ENCODE measurements around the gene RNF149.

DNA sequence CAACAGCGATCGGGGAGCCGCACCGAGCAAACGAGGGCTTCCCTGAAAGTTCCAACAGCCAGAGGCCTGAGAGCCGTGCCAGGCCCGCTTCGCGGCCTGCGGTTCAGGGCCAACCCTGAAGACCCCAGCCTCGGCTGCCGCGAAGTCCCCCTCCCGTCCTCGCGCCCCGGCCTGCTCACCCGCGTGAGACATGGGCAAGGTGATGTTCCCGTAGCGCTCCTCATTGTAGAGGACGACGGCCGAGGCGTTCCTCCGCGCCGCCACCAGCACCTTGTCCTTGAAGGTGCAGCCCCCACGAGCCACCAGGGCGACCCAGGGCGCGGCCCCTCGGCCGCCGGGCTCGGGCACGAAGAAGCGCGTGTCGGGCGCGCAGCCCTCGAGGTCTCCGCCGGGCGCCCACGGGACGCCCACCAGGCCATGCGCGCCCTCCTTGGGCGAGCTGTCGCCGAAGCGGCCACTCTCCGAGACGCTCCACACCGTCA, 510 bp downstream of the RNF149 start:
- no peak for TF ChIP-seq POLR2A (IDR thresholded peaks at IDR 0.05; ENCODE audit: low read depth, low read length)
- TF ChIP-seq POLR2AphosphoS5 (IDR thresholded peaks at IDR 0.05; ENCODE audit: low read depth, low read length), result no peak
- no peak for TF ChIP-seq TAF1 (IDR thresholded peaks at IDR 0.05; ENCODE audit: borderline replicate concordance, low read depth, low read length)

Data from GM12892 (cell line).